Erythroblast (primary cell): ENCODE data around the gene WDR64.

Experiments used
- DNase-seq, 2 experiments: peaks; one replicate each; lab custom pipeline; 2025; lab: John Stamatoyannopoulos, UW
- GATA1 ChIP-seq: IDR thresholded peaks from 2 replicates; pipeline ENCODE4 v1.6.1; 2011; ENCODE audit warnings: low read depth, mild to moderate bottlenecking, control low read depth, low read length, moderate library complexity
- POLR2A ChIP-seq: IDR thresholded peaks from 2 replicates; pipeline ENCODE4 v1.6.1; 2011; ENCODE audit warnings: mild to moderate bottlenecking, low read length

WDR64 gene

DNA sequence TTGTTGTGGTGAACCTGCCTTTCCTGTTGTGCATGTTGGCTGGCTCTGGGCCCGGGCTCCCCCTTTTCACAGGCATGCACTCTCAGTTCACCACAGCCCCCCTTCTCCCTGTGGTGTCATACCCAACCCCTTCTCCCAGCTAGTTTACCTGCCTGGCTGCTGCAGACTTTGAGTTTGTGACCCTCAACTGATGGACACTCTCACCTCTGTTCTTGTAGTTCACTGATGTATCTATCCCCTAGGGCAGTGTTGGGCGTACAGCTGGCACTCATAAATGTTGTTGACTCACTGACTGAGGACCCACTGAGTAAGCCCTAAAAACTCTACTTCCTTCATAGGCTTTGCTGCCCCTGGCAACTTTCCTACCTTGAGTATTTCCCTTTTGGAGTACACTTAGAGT is 54.9 kb downstream of the WDR64 start:
- DNase-seq: no peak

GRCh38 chr1:241707442-241707841 is 55.4 kb downstream of the WDR64 start:
- DNase-seq: no peak
- TF ChIP-seq GATA1 (no peak), POLR2A (no peak)

More for the DNA sequence above, 54.9 kb downstream of the WDR64 start:
- no peak for TF ChIP-seq GATA1
- TF ChIP-seq POLR2A: no peak

DNA sequence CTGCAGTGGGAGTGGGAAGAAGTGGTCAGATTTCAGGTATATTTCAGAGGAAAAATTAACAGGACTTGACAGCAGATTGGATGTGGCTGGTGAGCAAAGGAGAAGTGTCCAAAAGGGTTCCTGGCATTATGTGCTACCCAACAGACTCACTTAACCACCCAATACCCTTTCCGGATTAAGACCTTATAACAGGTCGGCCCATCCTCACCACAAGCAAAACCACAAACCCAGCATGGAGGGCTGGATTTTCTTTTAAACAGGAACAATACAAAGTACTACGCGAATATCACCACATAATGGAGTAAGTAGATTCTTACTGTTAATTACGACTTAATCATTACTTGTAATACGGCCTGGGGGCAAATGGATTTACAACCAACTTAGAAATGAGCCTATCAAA is 59.2 kb downstream of the WDR64 start:
- no peak for TF ChIP-seq POLR2A
- no peak for TF ChIP-seq GATA1

DNA sequence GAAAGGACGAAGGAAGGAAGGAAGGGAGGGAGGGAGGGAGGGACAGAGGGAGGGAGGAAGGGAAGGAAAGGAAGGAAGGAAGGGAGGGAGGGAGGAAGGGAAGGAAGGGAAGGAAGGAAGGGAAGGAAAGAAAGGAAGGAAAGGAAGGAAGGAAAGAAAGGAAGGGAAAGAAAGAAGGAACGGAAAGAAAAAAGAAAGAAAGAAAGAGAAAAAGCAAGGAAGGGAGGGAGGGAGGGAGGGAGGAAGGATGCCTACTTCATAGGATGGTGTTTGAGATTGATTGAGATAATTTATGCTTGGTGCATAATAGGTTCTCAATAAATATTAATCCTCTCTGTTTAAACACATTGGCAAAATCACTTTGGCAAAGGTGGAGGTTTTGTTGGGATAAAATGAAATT is 61.2 kb downstream of the WDR64 start:
- TF ChIP-seq POLR2A: no peak
- TF ChIP-seq GATA1: no peak
- no peak for DNase-seq

More for the DNA sequence above, 59.2 kb downstream of the WDR64 start:
- DNase-seq: no peak

GRCh38 chr1:241714321-241715218 is 62.5 kb downstream of the WDR64 start:
- TF ChIP-seq GATA1: no peak
- no peak for TF ChIP-seq POLR2A
- no peak for DNase-seq

DNA sequence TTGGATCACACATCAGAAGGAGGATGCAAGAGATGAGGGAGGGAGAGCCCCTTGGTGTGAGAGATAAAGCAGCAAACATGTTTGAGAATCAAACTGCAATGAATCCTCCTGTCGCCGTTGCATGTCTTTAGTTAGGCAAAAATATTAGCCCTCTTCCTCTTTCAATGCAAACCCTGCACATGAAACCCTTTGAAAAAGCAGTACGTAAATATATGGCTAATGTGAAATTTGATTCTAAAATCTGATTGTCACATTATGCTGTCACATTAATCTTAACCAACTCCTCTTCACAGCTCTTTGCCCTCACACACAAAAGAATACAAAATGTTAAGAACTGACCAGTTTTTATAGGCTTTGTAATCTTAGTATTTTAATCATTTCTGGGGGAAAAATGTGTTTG is 63.4 kb downstream of the WDR64 start:
- TF ChIP-seq POLR2A: no peak
- TF ChIP-seq GATA1: no peak
- DNase-seq: no peak

- TF ChIP-seq GATA1 (no peak), POLR2A (no peak)
- DNase-seq: no peak
Measured at GRCh38 chr1:241715956-241716355, 63.9 kb downstream of the WDR64 start.

- TF ChIP-seq POLR2A (no peak), GATA1 (no peak)
- DNase-seq: no peak
Measured at GRCh38 chr1:241716915-241717656, 65.0 kb downstream of the WDR64 start.

DNA sequence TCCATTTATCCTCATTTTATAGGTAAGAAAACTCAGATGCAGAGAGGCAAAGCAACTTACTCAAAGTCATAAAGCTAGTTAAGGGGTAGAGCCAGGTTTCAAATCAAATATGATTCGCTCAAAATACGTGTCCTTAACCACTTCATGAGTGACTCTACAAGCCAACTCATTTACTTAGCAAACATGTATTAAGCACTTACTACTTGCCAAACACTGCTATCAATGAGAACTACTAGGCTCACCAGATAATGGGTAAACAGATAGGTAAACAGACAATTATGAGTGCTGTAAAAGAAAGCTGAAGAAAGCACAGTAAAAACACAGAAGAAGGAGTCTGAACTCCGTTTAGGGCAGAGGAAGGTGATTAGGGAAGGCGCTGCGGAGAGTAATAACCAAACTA is 65.9 kb downstream of the WDR64 start:
- no peak for DNase-seq
- no peak for TF ChIP-seq GATA1

- DNase-seq: no peak
- TF ChIP-seq GATA1 (no peak), POLR2A (no peak)
Measured at GRCh38 chr1:241721011-241721410, 68.9 kb downstream of the WDR64 start.

GRCh38 chr1:241722947-241723346 is 70.9 kb downstream of the WDR64 start:
- TF ChIP-seq GATA1 (no peak), POLR2A (no peak)
- no peak for DNase-seq

DNA sequence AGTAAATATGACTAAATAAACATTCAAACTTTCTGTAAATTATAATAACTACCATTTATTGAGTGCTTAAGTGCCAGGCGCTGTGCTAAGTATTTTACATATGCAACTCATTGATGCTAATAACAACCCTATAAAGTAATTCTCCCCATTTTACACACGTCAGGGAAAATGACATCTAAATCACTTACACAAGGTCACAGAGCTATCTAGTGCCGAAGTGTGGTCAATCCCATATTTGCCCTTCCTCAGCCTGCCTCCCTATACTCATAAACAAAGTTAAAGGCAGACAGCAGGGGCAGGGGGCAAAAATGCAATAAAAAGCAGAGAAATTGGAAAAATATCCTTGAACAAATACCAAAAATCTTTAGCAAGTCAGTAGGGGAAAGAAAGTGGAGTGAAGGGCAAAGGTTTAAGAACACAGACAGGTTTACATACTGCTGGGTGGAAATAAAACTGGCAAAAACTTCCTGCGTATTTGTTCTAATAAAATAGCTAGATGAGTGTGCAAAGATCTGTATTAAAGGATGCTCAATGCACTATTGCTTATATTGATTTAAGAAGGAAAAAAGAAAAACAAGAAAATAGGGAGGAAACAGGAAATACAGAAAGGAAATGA is 72.8 kb downstream of the WDR64 start:
- DNase-seq: no peak
- TF ChIP-seq POLR2A (no peak), GATA1 (no peak)

GRCh38 chr1:241730031-241730430 is 78.0 kb downstream of the WDR64 start:
- DNase-seq: no peak
- TF ChIP-seq POLR2A: no peak
- no peak for TF ChIP-seq GATA1

DNA sequence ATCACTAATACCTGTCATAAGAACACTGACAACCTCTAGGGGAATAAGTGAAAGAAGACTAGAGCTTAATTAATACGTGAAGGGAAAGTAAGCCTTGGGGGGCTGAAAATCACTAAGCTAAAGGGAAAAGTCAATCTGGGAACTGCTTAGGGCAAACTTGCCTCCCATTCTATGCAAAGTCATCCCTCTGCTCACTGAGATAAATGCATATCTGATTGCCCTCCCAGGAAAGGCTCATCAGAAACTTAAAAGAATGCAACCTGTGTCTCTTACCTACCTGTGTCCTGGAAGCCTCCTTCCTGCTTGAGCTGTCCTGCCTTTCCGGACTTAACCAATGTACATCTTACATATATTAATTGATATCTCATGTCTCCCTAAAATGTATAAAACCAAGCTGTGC is 81.8 kb downstream of the WDR64 start:
- TF ChIP-seq GATA1 (no peak), POLR2A (no peak)

More for the DNA sequence above, 81.8 kb downstream of the WDR64 start:
- DNase-seq: no peak
